A673 (cell line): ENCODE results near the gene DPYD.

ENCODE experiments used
- CTCF ChIP-seq: fragments of 300-800, 200-600 bp; sonication (generic); conservative IDR thresholded peaks from 2 replicates; pipeline ENCODE4 v1.5.1; 2017; ENCODE audit warnings: low read depth, mild to moderate bottlenecking, antibody characterized with exemption, low read length, moderate library complexity, mixed read lengths
- EZH2 ChIP-seq: fragments of 200-600 bp; sonication (generic); IDR thresholded peaks from 2 replicates; pipeline ENCODE4 v1.6.1; 2017; ENCODE audit warnings: borderline replicate concordance, low read depth, mild to moderate bottlenecking, mixed read lengths, antibody characterized with exemption, low read length; ENCODE audit not compliant: poor library complexity, severe bottlenecking

- TF ChIP-seq CTCF (no peak), EZH2 (no peak)
Measured at GRCh38 chr1:97581614-97582051, 339.2 kb downstream of the DPYD start.
